ENCODE results near the gene CTNND2.

Gene CTNND2

GRCh38 chr5:11898787-11899186, 5.5 kb downstream of the CTNND2 start:
- no peaks in the 10 kb centered on the region for H3K9me3 ChIP-seq (ENCODE audit: insufficient read depth, low read length)
- DNase-seq (ENCODE audit: low read depth, low spot score) = no peak
- no peak for TF ChIP-seq YY1 (IDR thresholded peaks at IDR 0.05; ENCODE audit: insufficient read depth, insufficient read length)
- no peak overlapping the region for H3K9ac ChIP-seq (ENCODE audit: insufficient read length, low read depth)
- peaks cover 23% of the 10 kb centered on the region for H3K27me3 ChIP-seq (ENCODE audit: insufficient read depth, insufficient read length)
- no peak overlapping the region for H3K4me3 ChIP-seq (ENCODE audit: insufficient read length, low read depth)
- no peaks in the 10 kb centered on the region for H3K4me1 ChIP-seq (ENCODE audit: insufficient read depth, insufficient read length)
- H3K36me3 ChIP-seq (ENCODE audit: insufficient read depth, insufficient read length, low read length) = no peaks in the 10 kb centered on the region

DNA sequence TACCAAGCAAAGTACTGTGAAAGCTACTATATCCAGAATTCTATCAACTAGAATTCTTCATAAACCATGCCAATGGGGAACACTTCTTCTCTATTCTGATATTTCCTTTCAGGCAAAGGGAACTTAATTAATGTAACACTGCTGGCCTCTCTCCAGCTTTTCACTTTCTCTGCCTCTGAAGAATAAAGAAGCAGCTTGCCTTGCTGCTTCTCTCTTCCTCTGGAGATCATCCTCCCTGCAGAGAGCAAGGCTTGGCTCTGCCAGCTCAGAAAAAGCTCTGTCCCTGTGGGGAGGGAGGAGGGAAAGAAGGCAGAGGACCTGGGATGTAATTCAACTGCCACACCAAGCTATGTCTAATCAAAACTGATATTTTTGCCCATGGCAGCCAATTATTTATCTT, 6.5 kb downstream of the CTNND2 start:
- TF ChIP-seq ZNF274 (IDR thresholded peaks at IDR 0.05; ENCODE audit: low read depth, low read length) (no peak), SUZ12 (IDR thresholded peaks at IDR 0.05; ENCODE audit: extremely low read depth, insufficient read depth, insufficient read length) (no peak), YY1 (IDR thresholded peaks at IDR 0.05; ENCODE audit: insufficient read depth, insufficient read length) (no peak)
- no peaks in the 10 kb centered on the region for H3K4me1 ChIP-seq (ENCODE audit: insufficient read depth, insufficient read length)
- no peak for DNase-seq (ENCODE audit: low read depth, low spot score)
- no peaks in the 10 kb centered on the region for H3K36me3 ChIP-seq (ENCODE audit: insufficient read depth, insufficient read length, low read length)
- no peaks in the 10 kb centered on the region for H3K9me3 ChIP-seq (ENCODE audit: insufficient read depth, low read length)
- no peak overlapping the region for H3K9ac ChIP-seq (ENCODE audit: insufficient read length, low read depth)
- H3K4me3 ChIP-seq (ENCODE audit: insufficient read length, low read depth) = no peak overlapping the region
- H3K27me3 ChIP-seq (ENCODE audit: insufficient read depth, insufficient read length) = peaks cover 15% of the 10 kb centered on the region

DNA sequence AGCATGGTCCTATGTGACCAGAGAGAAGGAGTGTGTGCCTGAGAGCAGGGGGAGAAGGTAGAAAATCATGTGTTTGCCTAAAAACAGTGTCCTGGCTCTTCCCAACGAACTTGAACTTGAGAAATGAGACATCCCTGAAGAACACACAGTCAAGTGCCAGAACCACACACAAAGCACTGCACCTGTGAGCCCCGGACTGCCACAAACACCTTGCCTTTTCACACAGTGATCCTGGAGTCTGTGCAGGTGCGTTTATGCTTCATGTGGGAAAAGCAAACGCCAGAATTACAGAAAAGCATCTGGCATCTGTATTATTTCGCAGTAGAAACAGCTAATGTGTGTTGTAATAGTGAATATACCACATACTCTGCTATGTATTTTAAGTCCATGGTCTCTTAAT, 9.3 kb downstream of the CTNND2 start:
- Histone ChIP-seq H3K36me3 (ENCODE audit: insufficient read depth, insufficient read length, low read length) (no peaks in the 10 kb centered on the region), H3K27me3 (ENCODE audit: insufficient read depth, insufficient read length) (no peaks in the 10 kb centered on the region), H3K4me3 (ENCODE audit: insufficient read length, low read depth) (no peak overlapping the region), H3K4me1 (ENCODE audit: insufficient read depth, insufficient read length) (no peaks in the 10 kb centered on the region), H3K9ac (ENCODE audit: insufficient read length, low read depth) (no peak overlapping the region), H3K9me3 (ENCODE audit: insufficient read depth, low read length) (no peaks in the 10 kb centered on the region)
- DNase-seq (ENCODE audit: low read depth, low spot score) = no peak
- TF ChIP-seq ZNF274 (IDR thresholded peaks at IDR 0.05; ENCODE audit: low read depth, low read length) = no peak
- no peak for TF ChIP-seq SUZ12 (IDR thresholded peaks at IDR 0.05; ENCODE audit: extremely low read depth, insufficient read depth, insufficient read length)
- no peak for TF ChIP-seq YY1 (IDR thresholded peaks at IDR 0.05; ENCODE audit: insufficient read depth, insufficient read length)

DNA sequence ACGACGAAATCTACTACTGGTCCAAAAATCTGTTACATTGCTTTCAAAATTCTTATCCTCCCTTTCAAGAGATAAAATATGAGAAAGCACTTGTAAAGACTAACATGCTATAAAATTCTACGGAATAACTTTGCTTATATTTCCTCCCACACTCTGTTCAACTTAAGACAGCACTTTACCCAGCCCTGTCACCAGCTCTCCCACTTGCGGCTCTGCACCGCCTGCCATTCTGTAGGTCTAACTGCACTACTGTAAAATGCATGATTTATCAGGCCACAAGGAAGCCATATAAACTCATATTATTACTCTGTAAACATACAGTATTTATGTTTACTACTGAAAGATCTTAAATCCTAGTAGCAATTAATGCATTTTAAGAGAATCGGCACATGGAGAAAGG, 11.4 kb downstream of the CTNND2 start:
- no peak overlapping the region for H3K9ac ChIP-seq (ENCODE audit: insufficient read length, low read depth)
- H3K36me3 ChIP-seq (ENCODE audit: insufficient read depth, insufficient read length, low read length) = no peaks in the 10 kb centered on the region
- no peak for DNase-seq (ENCODE audit: low read depth, low spot score)
- H3K9me3 ChIP-seq (ENCODE audit: insufficient read depth, low read length) = no peaks in the 10 kb centered on the region
- no peak overlapping the region for H3K4me3 ChIP-seq (ENCODE audit: insufficient read length, low read depth)
- H3K4me1 ChIP-seq (ENCODE audit: insufficient read depth, insufficient read length) = no peaks in the 10 kb centered on the region
- TF ChIP-seq YY1 (IDR thresholded peaks at IDR 0.05; ENCODE audit: insufficient read depth, insufficient read length) = no peak
- no peak for TF ChIP-seq SUZ12 (IDR thresholded peaks at IDR 0.05; ENCODE audit: extremely low read depth, insufficient read depth, insufficient read length)
- no peak for TF ChIP-seq ZNF274 (IDR thresholded peaks at IDR 0.05; ENCODE audit: low read depth, low read length)
- no peaks in the 10 kb centered on the region for H3K27me3 ChIP-seq (ENCODE audit: insufficient read depth, insufficient read length)

DNA sequence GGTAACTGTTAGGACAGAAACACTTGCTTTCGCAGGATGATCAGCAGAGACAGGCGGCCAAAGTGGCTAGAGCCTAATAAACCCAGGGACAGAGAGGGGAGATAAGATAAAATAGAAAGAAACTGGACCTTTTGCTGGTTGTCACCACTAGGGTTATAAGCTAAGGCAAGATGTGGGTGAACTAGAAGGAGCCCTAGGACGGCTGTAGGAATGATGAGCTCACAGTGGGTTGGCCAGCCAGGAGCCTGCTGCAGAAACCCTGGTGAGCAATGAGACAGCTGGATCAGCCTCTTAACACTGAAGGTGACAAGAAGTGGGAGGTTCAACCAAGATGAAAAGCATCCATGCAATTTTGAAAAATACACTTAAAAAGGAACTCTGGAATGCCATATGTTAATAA, 13.5 kb downstream of the CTNND2 start:
- H3K36me3 ChIP-seq (ENCODE audit: insufficient read depth, insufficient read length, low read length) = no peaks in the 10 kb centered on the region
- no peak for DNase-seq (ENCODE audit: low read depth, low spot score)

GRCh38 chr5:11888221-11888620, 16.0 kb downstream of the CTNND2 start:
- Histone ChIP-seq H3K27me3 (ENCODE audit: insufficient read depth, insufficient read length) (no peaks in the 10 kb centered on the region), H3K4me1 (ENCODE audit: insufficient read depth, insufficient read length) (no peaks in the 10 kb centered on the region), H3K9ac (ENCODE audit: insufficient read length, low read depth) (no peak overlapping the region), H3K4me3 (ENCODE audit: insufficient read length, low read depth) (no peak overlapping the region), H3K9me3 (ENCODE audit: insufficient read depth, low read length) (no peaks in the 10 kb centered on the region), H3K36me3 (ENCODE audit: insufficient read depth, insufficient read length, low read length) (no peaks in the 10 kb centered on the region)
- no peak for DNase-seq (ENCODE audit: low read depth, low spot score)
- no peak for TF ChIP-seq SUZ12 (IDR thresholded peaks at IDR 0.05; ENCODE audit: extremely low read depth, insufficient read depth, insufficient read length)
- no peak for TF ChIP-seq YY1 (IDR thresholded peaks at IDR 0.05; ENCODE audit: insufficient read depth, insufficient read length)

More for the DNA sequence above, 13.5 kb downstream of the CTNND2 start:
- TF ChIP-seq YY1 (IDR thresholded peaks at IDR 0.05; ENCODE audit: insufficient read depth, insufficient read length) (no peak), ZNF274 (IDR thresholded peaks at IDR 0.05; ENCODE audit: low read depth, low read length) (no peak), SUZ12 (IDR thresholded peaks at IDR 0.05; ENCODE audit: extremely low read depth, insufficient read depth, insufficient read length) (no peak)
- H3K9ac ChIP-seq (ENCODE audit: insufficient read length, low read depth) = no peak overlapping the region
- H3K4me1 ChIP-seq (ENCODE audit: insufficient read depth, insufficient read length) = no peaks in the 10 kb centered on the region
- no peaks in the 10 kb centered on the region for H3K27me3 ChIP-seq (ENCODE audit: insufficient read depth, insufficient read length)
- H3K9me3 ChIP-seq (ENCODE audit: insufficient read depth, low read length) = no peaks in the 10 kb centered on the region
- H3K4me3 ChIP-seq (ENCODE audit: insufficient read length, low read depth) = no peak overlapping the region

DNA sequence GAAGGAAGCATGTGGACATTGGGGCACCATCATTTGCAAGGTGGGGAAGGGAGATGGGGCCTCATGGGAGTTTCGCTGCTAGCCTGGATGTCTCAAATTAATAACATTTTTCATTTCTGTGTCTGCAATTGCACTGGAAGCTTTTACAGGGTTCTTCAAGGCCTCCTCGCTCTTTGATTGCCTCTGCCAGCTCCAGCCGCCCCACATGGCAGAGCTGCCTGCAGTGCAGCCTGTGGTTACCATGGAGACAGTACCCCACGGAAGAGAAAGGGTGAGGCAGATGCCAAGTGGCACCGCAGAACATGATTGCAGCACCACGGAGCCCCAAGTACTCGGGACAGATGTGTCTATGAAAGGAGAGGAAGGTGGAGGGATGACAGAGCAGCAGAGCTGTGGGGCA, 25.4 kb downstream of the CTNND2 start:
- TF ChIP-seq YY1 (IDR thresholded peaks at IDR 0.05; ENCODE audit: insufficient read depth, insufficient read length) = no peak
- TF ChIP-seq ZNF274 (IDR thresholded peaks at IDR 0.05; ENCODE audit: low read depth, low read length) = no peak
- TF ChIP-seq SUZ12 (IDR thresholded peaks at IDR 0.05; ENCODE audit: extremely low read depth, insufficient read depth, insufficient read length) = no peak
- no peaks in the 10 kb centered on the region for H3K9me3 ChIP-seq (ENCODE audit: insufficient read depth, low read length)
- H3K4me3 ChIP-seq (ENCODE audit: insufficient read length, low read depth) = no peak overlapping the region
- DNase-seq (ENCODE audit: low read depth, low spot score) = no peak
- H3K27me3 ChIP-seq (ENCODE audit: insufficient read depth, insufficient read length) = no peaks in the 10 kb centered on the region
- no peaks in the 10 kb centered on the region for H3K36me3 ChIP-seq (ENCODE audit: insufficient read depth, insufficient read length, low read length)
- H3K4me1 ChIP-seq (ENCODE audit: insufficient read depth, insufficient read length) = no peaks in the 10 kb centered on the region
- no peak overlapping the region for H3K9ac ChIP-seq (ENCODE audit: insufficient read length, low read depth)

- H3K9ac ChIP-seq (ENCODE audit: insufficient read length, low read depth) = no peak overlapping the region
- no peak for DNase-seq (ENCODE audit: low read depth, low spot score)
- TF ChIP-seq ZNF274 (IDR thresholded peaks at IDR 0.05; ENCODE audit: low read depth, low read length) (no peak), YY1 (IDR thresholded peaks at IDR 0.05; ENCODE audit: insufficient read depth, insufficient read length) (no peak), SUZ12 (IDR thresholded peaks at IDR 0.05; ENCODE audit: extremely low read depth, insufficient read depth, insufficient read length) (no peak)
- no peaks in the 10 kb centered on the region for H3K27me3 ChIP-seq (ENCODE audit: insufficient read depth, insufficient read length)
- H3K9me3 ChIP-seq (ENCODE audit: insufficient read depth, low read length) = no peaks in the 10 kb centered on the region
- H3K4me1 ChIP-seq (ENCODE audit: insufficient read depth, insufficient read length) = no peaks in the 10 kb centered on the region
- no peaks in the 10 kb centered on the region for H3K36me3 ChIP-seq (ENCODE audit: insufficient read depth, insufficient read length, low read length)
- H3K4me3 ChIP-seq (ENCODE audit: insufficient read length, low read depth) = no peak overlapping the region
Measured at GRCh38 chr5:11873587-11873986, 30.7 kb downstream of the CTNND2 start.
